GM12873 (cell line): ENCODE results near the gene TRIM32.

Experiments used
- CTCF ChIP-seq: IDR thresholded peaks from 2 replicates; pipeline ENCODE4 v1.5.1; 2012; ENCODE audit warnings: low read depth, mild to moderate bottlenecking, moderate library complexity, low read length, control low read depth; ENCODE audit not compliant: insufficient read depth; ENCODE audit errors: missing control alignments

TRIM32 gene

GRCh38 chr9:116662646-116663310 lies 24.3 kb upstream of the TRIM32 start:
- TF ChIP-seq CTCF = no peak

- no peak for TF ChIP-seq CTCF
Observed at GRCh38 chr9:116663581-116663980, 23.5 kb upstream of the TRIM32 start.

GRCh38 chr9:116668970-116669695 lies 18.0 kb upstream of the TRIM32 start:
- TF ChIP-seq CTCF = no peak

GRCh38 chr9:116671605-116672004 lies 15.5 kb upstream of the TRIM32 start:
- TF ChIP-seq CTCF = no peak

GRCh38 chr9:116673375-116673774 lies 13.7 kb upstream of the TRIM32 start:
- no peak for TF ChIP-seq CTCF

- TF ChIP-seq CTCF = no peak
Observed at GRCh38 chr9:116674210-116674980, 12.7 kb upstream of the TRIM32 start.

GRCh38 chr9:116683535-116683934 lies 3.6 kb upstream of the TRIM32 start:
- TF ChIP-seq CTCF = no peak
